Neural cell (in vitro differentiated cells): ENCODE results near the gene BCL7B. TPM values are rescaled to one million over a fixed set of nuclear protein-coding genes. Genes with fewer than 3 reads are reported as not detected.
A peak's percentile ranks its signal among the peaks of the same experiment; 100 is the strongest.

Source experiments
- H2AFZ ChIP-seq: fragments of 200-600, 300-800 bp; sonication (generic), shearing (Covaris generic); 2 replicates; pipeline ENCODE4 v1.6.0; 2014; ENCODE audit warnings: low read depth, mild to moderate bottlenecking, antibody characterized with exemption, low read length, moderate library complexity
- H3F3A ChIP-seq: fragments of 200-600 bp; shearing (Covaris generic); 2 replicates; pipeline ENCODE4 v1.6.1; 2016; ENCODE audit warnings: mild to moderate bottlenecking, moderate library complexity, mixed read lengths, antibody characterized with exemption, low read length; ENCODE audit not compliant: insufficient read depth, poor library complexity, severe bottlenecking
- H3K27ac ChIP-seq: fragments of 200-600, 300-800 bp; sonication (generic), shearing (Covaris generic); 2 replicates; pipeline ENCODE4 v1.5.1; 2014; ENCODE audit warnings: mild to moderate bottlenecking, low read length, moderate library complexity
- H3K27me3 ChIP-seq: fragments of 300-800, 200-600 bp; sonication (generic), shearing (Covaris generic); 2 replicates; pipeline ENCODE4 v1.6.0; 2014; ENCODE audit warnings: mild to moderate bottlenecking, low read depth, low read length, moderate library complexity; ENCODE audit not compliant: insufficient read depth
- H3K36me3 ChIP-seq: fragments of 300-800, 200-600 bp; sonication (generic), shearing (Covaris generic); 2 replicates; pipeline ENCODE4 v1.5.1; 2014; ENCODE audit warnings: mild to moderate bottlenecking, antibody characterized with exemption, low read length, moderate library complexity; ENCODE audit not compliant: insufficient read depth
- H3K4me2 ChIP-seq: fragments of 300-800, 200-600 bp; sonication (generic), shearing (Covaris generic); 2 replicates; pipeline ENCODE4 v1.6.0; 2014; ENCODE audit warnings: mild to moderate bottlenecking, low read length
- H3K4me3 ChIP-seq: fragments of 300-800, 200-600 bp; sonication (generic), shearing (Covaris generic); 2 replicates; pipeline ENCODE4 v1.5.1; 2014; ENCODE audit warnings: mild to moderate bottlenecking, low read length, moderate library complexity
- H3K79me2 ChIP-seq: fragments of 200-600 bp; shearing (Covaris generic); replicated peaks from 2 replicates; pipeline ENCODE4 v1.6.0; 2014; ENCODE audit warnings: mild to moderate bottlenecking, low read length, moderate library complexity; ENCODE audit not compliant: insufficient read depth
- H3K9ac ChIP-seq: fragments of 300-800, 200-600 bp; sonication (generic), shearing (Covaris generic); 2 replicates; pipeline ENCODE4 v1.6.1; 2016; ENCODE audit warnings: mild to moderate bottlenecking, low read length, mixed read lengths
- H3K9me2 ChIP-seq: fragments of 200-600 bp; shearing (Covaris generic); 2 replicates; pipeline ENCODE4 v1.6.1; 2016; ENCODE audit warnings: mild to moderate bottlenecking, low read length, mixed read lengths; ENCODE audit not compliant: insufficient read depth
- H3K9me3 ChIP-seq: fragments of 200-600, 300-800 bp; sonication (generic), shearing (Covaris generic); 2 replicates; pipeline ENCODE4 v1.6.1; 2016; ENCODE audit warnings: mild to moderate bottlenecking, mixed run types, low read length, moderate library complexity, mixed read lengths
- H4K20me1 ChIP-seq: fragments of 200-600 bp; shearing (Covaris generic); 2 replicates; pipeline ENCODE4 v1.6.1; 2016; ENCODE audit warnings: mild to moderate bottlenecking, mixed run types; ENCODE audit not compliant: insufficient read depth
- CTCF ChIP-seq: fragments of 450-650 bp; IDR thresholded peaks from 2 replicates; pipeline ENCODE4 v1.5.1; 2014; ENCODE audit warnings: antibody characterized with exemption, mild to moderate bottlenecking, moderate library complexity; ENCODE audit not compliant: poor library complexity, severe bottlenecking
- EZH2 ChIP-seq: fragments of 200-600, 300-800 bp; shearing (Covaris generic), sonication (generic); IDR thresholded peaks from 2 replicates; pipeline ENCODE4 v1.6.1; 2014; ENCODE audit warnings: antibody characterized with exemption, low read length, borderline replicate concordance, mild to moderate bottlenecking; ENCODE audit not compliant: insufficient read depth, poor library complexity, severe bottlenecking
- MXI1 ChIP-seq: fragments of 450-650 bp; conservative IDR thresholded peaks from 2 replicates; pipeline ENCODE4 v1.6.1; 2014; ENCODE audit warnings: antibody characterized with exemption, mild to moderate bottlenecking; ENCODE audit not compliant: poor library complexity, severe bottlenecking
- POLR2AphosphoS5 ChIP-seq: IDR thresholded peaks from 2 replicates; pipeline ENCODE4 v1.6.1; 2012
- TAF1 ChIP-seq: IDR thresholded peaks from 2 replicates; pipeline ENCODE4 v1.6.1; 2012; ENCODE audit warnings: low read depth
- polyA plus RNA-seq: library from polyadenylated mRNA; depleted of rRNA; stranded (reverse); fragments of >200 nt; gene quantifications from 2 replicates; pipeline ENCODE4 v1.2.3, GENCODE V29; 2014

Gene BCL7B
- polyA plus RNA-seq, 1 donor from 2014 or later: 23.6 TPM

- H3F3A ChIP-seq: no peaks in the 10 kb centered on the region
- H3K9me2 ChIP-seq: no peaks in the 10 kb centered on the region
- H4K20me1 ChIP-seq: peaks cover 4% of the 10 kb centered on the region
- H3K27me3 ChIP-seq: no peaks in the 10 kb centered on the region
- TF ChIP-seq MXI1: peak; percentile 40
- TF ChIP-seq POLR2AphosphoS5: no peak
- H3K27ac ChIP-seq: peak overlapping the region; percentile 84
- H3K9me3 ChIP-seq: no peaks in the 10 kb centered on the region
- H2AFZ ChIP-seq: no peak overlapping the region
- peaks cover 51% of the 10 kb centered on the region for H3K79me2 ChIP-seq
- H3K4me3 ChIP-seq: peak overlapping the region; percentile 79
- H3K36me3 ChIP-seq: no peaks in the 10 kb centered on the region
- H3K4me2 ChIP-seq: peak overlapping the region; percentile 59
- peak overlapping the region; percentile 81 for H3K9ac ChIP-seq
Measured at GRCh38 chr7:73520673-73521635, 36.5 kb downstream of the BCL7B start.

- no peak for TF ChIP-seq TAF1
- TF ChIP-seq POLR2AphosphoS5: no peak
- TF ChIP-seq EZH2: no peak
- H3K27me3 ChIP-seq: no peaks in the 10 kb centered on the region
- no peaks in the 10 kb centered on the region for H3F3A ChIP-seq
- peak overlapping the region; percentile 59 for H3K4me2 ChIP-seq
- H3K4me3 ChIP-seq: peak overlapping the region; percentile 79
- H4K20me1 ChIP-seq: peaks cover 4% of the 10 kb centered on the region
- no peaks in the 10 kb centered on the region for H3K9me3 ChIP-seq
- peak overlapping the region; percentile 2 for H3K27ac ChIP-seq
- peaks cover 60% of the 10 kb centered on the region for H3K79me2 ChIP-seq
- no peaks in the 10 kb centered on the region for H3K9me2 ChIP-seq
- H3K36me3 ChIP-seq: no peaks in the 10 kb centered on the region
- H2AFZ ChIP-seq: no peak overlapping the region
- peak overlapping the region; percentile 81 for H3K9ac ChIP-seq
Measured at GRCh38 chr7:73519867-73520672, 37.4 kb downstream of the BCL7B start.

GRCh38 chr7:73518470-73518869, 39.0 kb downstream of the BCL7B start:
- no peaks in the 10 kb centered on the region for H3K27me3 ChIP-seq
- H3K9me2 ChIP-seq: no peaks in the 10 kb centered on the region
- H3K9me3 ChIP-seq: no peaks in the 10 kb centered on the region
- H3K4me2 ChIP-seq: peak overlapping the region; percentile 34
- H2AFZ ChIP-seq: no peak overlapping the region
- H3K9ac ChIP-seq: no peak overlapping the region
- H4K20me1 ChIP-seq: peaks cover 4% of the 10 kb centered on the region
- no peaks in the 10 kb centered on the region for H3F3A ChIP-seq
- no peak overlapping the region for H3K27ac ChIP-seq
- no peak for TF ChIP-seq MXI1
- TF ChIP-seq POLR2AphosphoS5: no peak
- TF ChIP-seq CTCF: no peak
- no peak for TF ChIP-seq EZH2
- no peaks in the 10 kb centered on the region for H3K36me3 ChIP-seq
- peak overlapping the region; percentile 79 for H3K4me3 ChIP-seq
- H3K79me2 ChIP-seq: peaks cover 76% of the 10 kb centered on the region
